ENCODE data around the gene ITGB3BP. TPM values are rescaled to one million over a fixed set of nuclear protein-coding genes. Genes with fewer than 3 reads are reported as not detected.

Gene ITGB3BP
- total and polyA plus RNA-seq, 2 of the 13 experiments (the other 11 are each of a cell fraction or from before 2014, with no cell fraction given): 19.0 to 46.5 TPM

GRCh38 chr1:63522891-63523728 is at the start of gene ITGB3BP, which contains the start of gene EFCAB7 (continued):
- TF ChIP-seq EP300 (IDR thresholded peaks at IDR 0.05; ENCODE audit: low read depth in 2 of 2, low read length in 2 of 2): peak in 1 of 2 experiments; percentile 64; a peak in 1 of 4 replicates
- no peak for TF ChIP-seq EP300 (CRISPR knock-in tag; IDR thresholded peaks at IDR 0.05; ENCODE audit: borderline replicate concordance)
- peak; percentile 90; the same call in 1 of the 2 replicates for TF ChIP-seq NRL (CRISPR knock-in tag; IDR thresholded peaks at IDR 0.05; ENCODE audit: borderline replicate concordance)
- 0 out of 2 replicates have a peak, but pooled peaks have one; percentile 54 for TF ChIP-seq PRDM10 (CRISPR knock-in tag; IDR thresholded peaks at IDR 0.05; ENCODE audit: low read depth)
- TF ChIP-seq KDM1A (CRISPR knock-in tag; IDR thresholded peaks at IDR 0.05): no peak
- no peak for TF ChIP-seq ZNF280D (CRISPR knock-in tag; IDR thresholded peaks at IDR 0.05)
- peak; percentile 97 for TF ChIP-seq SIN3A (IDR thresholded peaks at IDR 0.05; ENCODE audit: borderline replicate concordance, low read depth, low read length)
- peak; percentile 79; the same call in 1 of the 2 replicates for TF ChIP-seq MEIS2 (CRISPR knock-in tag; IDR thresholded peaks at IDR 0.05)
- TF ChIP-seq PCBP2 (optimal IDR thresholded peaks at IDR 0.05; ENCODE audit: low read depth, low read length, poor library complexity, severe bottlenecking): no peak
- TF ChIP-seq RFX3 (CRISPR knock-in tag; IDR thresholded peaks at IDR 0.05): peak; percentile 90
- peak; percentile 87 for TF ChIP-seq HDAC2 (CRISPR knock-in tag; IDR thresholded peaks at IDR 0.05)
- TF ChIP-seq TBP (CRISPR knock-in tag; IDR thresholded peaks at IDR 0.05): no peak
- no peak for TF ChIP-seq BRCA1 (CRISPR knock-in tag; IDR thresholded peaks at IDR 0.05)
- peak; percentile 84 for TF ChIP-seq ZSCAN21 (CRISPR knock-in tag; IDR thresholded peaks at IDR 0.05; ENCODE audit: borderline replicate concordance)
- no peak for TF ChIP-seq ATRX (CRISPR knock-in tag; IDR thresholded peaks at IDR 0.05; ENCODE audit: borderline replicate concordance)
- TF ChIP-seq TOE1 (CRISPR knock-in tag; IDR thresholded peaks at IDR 0.05): no peak
- TF ChIP-seq ZNF550 (CRISPR knock-in tag; IDR thresholded peaks at IDR 0.05; ENCODE audit: borderline replicate concordance): no peak; the same call in 1 of the 2 replicates
- TF ChIP-seq ZNF10 (CRISPR knock-in tag; IDR thresholded peaks at IDR 0.05; ENCODE audit: borderline replicate concordance, low read depth): no peak
- peak; percentile 86; the same call in 1 of the 2 replicates for TF ChIP-seq IKZF5 (CRISPR knock-in tag; IDR thresholded peaks at IDR 0.05)
- peak; percentile 99 for TF ChIP-seq ZNF768 (CRISPR knock-in tag; IDR thresholded peaks at IDR 0.05)
- peak; percentile 64; the same call in 1 of the 2 replicates for TF ChIP-seq HES4 (CRISPR knock-in tag; IDR thresholded peaks at IDR 0.05; ENCODE audit: borderline replicate concordance)
- TF ChIP-seq MIER3 (CRISPR knock-in tag; IDR thresholded peaks at IDR 0.05; ENCODE audit: borderline replicate concordance): peak; percentile 83; the same call in 1 of the 2 replicates
